ENCODE data around the gene KIAA0825.

Gene KIAA0825

DNA sequence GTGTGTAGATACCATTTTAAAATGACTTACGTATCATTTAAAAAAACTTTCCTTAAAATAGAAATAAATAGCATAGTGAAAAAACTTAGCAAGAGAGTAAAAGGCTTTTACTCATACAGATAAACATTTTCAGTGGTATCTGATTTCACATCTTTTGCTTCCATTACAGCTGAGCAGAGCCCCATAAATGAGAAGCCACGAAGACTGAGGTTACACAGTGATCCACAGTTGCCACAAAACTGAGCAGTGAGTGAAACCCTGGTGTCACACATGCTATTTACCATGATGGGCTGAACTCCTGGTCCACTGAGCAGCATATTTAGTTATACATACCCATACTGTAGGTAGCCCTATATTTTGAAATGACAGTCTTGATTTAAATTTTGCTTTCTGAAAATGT lies 401.2 kb downstream of the KIAA0825 start:
- peaks cover 0 to 7% (median 0%) of the 10 kb centered on the region in 5 donors for H3K4me1 ChIP-seq (ENCODE audit: control insufficient read depth in 5 of 5, insufficient read depth in 5 of 5, low read length in 5 of 5)
- H3K9me3 ChIP-seq (ENCODE audit: control insufficient read depth in 5 of 5, low read length in 5 of 5) = no peaks in the 10 kb centered on the region
- no peak overlapping the region for H3K4me3 ChIP-seq (ENCODE audit: low read depth in 1 of 5, low read length in 5 of 5)

GRCh38 chr5:94212476-94212875 lies 405.9 kb downstream of the KIAA0825 start:
- Histone ChIP-seq H3K27ac (ENCODE audit: low read depth, low read length) (no peak overlapping the region), H3K4me3 (ENCODE audit: low read depth in 1 of 5, low read length in 5 of 5) (no peak overlapping the region)

More for the DNA sequence above, 401.2 kb downstream of the KIAA0825 start:
- Histone ChIP-seq H3K36me3 (ENCODE audit: control insufficient read depth in 5 of 5, insufficient read depth in 5 of 5, low read length in 5 of 5) (peaks cover 0 to 3% (median 0%) of the 10 kb centered on the region in 5 donors), H3K9ac (ENCODE audit: low read length in 5 of 5) (no peak overlapping the region), H3K27ac (ENCODE audit: low read depth, low read length) (no peak overlapping the region), H3K27me3 (ENCODE audit: control insufficient read depth in 5 of 5, insufficient read depth in 4 of 5, low read length in 5 of 5) (no peaks in the 10 kb centered on the region)

DNA sequence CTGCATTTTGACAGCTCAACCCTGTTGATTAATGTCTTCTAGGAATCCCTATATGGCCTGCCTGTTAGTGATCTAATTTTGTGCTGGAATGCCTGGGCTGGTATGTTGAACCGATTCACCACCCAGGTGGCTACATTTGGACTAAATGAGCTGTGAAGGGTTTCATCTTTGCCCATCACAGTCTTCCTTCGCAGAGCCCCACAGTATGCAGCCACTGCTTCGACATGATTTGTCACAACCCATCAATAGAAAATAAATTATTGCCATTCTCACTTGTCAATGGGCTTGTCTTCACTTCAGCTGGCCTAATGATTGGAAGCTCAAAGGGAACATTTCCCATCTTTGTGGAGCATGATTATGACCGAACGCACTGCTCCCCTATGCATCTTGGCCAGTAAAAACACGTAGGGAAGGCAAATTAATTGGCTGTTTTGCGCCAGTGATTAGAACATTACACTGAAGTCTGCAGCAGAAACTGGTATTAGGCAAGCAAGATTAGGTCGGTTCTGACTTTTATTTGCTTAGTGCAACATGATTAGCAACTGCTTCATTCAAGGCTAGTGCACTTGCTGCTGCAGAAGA lies 408.5 kb downstream of the KIAA0825 start:
- no peak overlapping the region for H3K27ac ChIP-seq (ENCODE audit: low read depth, low read length)
- H3K36me3 ChIP-seq (ENCODE audit: control insufficient read depth in 5 of 5, insufficient read depth in 5 of 5, low read length in 5 of 5) = no peaks in the 10 kb centered on the region
- H3K4me1 ChIP-seq (ENCODE audit: control insufficient read depth in 5 of 5, insufficient read depth in 5 of 5, low read length in 5 of 5) = no peaks in the 10 kb centered on the region
- no peak overlapping the region for H3K4me3 ChIP-seq (ENCODE audit: low read depth in 1 of 5, low read length in 5 of 5)
- H3K9me3 ChIP-seq (ENCODE audit: control insufficient read depth in 5 of 5, low read length in 5 of 5) = no peaks in the 10 kb centered on the region
- no peaks in the 10 kb centered on the region for H3K27me3 ChIP-seq (ENCODE audit: control insufficient read depth in 5 of 5, insufficient read depth in 4 of 5, low read length in 5 of 5)
- H3K9ac ChIP-seq (ENCODE audit: low read length in 5 of 5) = no peak overlapping the region

More at GRCh38 chr5:94212476-94212875, 405.9 kb downstream of the KIAA0825 start:
- no peaks in the 10 kb centered on the region for H3K27me3 ChIP-seq (ENCODE audit: control insufficient read depth in 5 of 5, insufficient read depth in 4 of 5, low read length in 5 of 5)
- no peak overlapping the region for H3K9ac ChIP-seq (ENCODE audit: low read length in 5 of 5)
- no peaks in the 10 kb centered on the region for H3K9me3 ChIP-seq (ENCODE audit: control insufficient read depth in 5 of 5, low read length in 5 of 5)
- no peaks in the 10 kb centered on the region for H3K4me1 ChIP-seq (ENCODE audit: control insufficient read depth in 5 of 5, insufficient read depth in 5 of 5, low read length in 5 of 5)
- peaks cover 0 to 3% (median 0%) of the 10 kb centered on the region in 5 donors for H3K36me3 ChIP-seq (ENCODE audit: control insufficient read depth in 5 of 5, insufficient read depth in 5 of 5, low read length in 5 of 5)

DNA sequence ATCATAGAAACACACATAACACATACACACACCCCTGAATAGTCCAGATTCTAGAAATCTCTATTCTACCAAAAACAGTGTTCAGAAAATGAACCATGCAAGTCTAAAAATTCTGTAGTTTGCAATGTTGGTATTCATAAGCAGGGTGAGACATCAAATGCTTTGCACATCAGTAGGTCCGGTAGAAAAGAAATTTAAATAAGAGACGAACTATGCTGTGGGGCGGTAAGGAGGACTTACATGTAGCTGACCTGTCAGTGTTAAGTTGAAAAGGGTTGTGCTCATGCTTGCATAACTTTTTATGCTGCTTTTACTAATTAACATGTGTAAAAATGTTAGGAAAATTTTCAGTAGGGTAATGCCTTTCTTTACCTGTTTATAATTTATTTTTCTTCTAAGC lies 409.1 kb downstream of the KIAA0825 start:
- H3K9me3 ChIP-seq (ENCODE audit: control insufficient read depth in 5 of 5, low read length in 5 of 5) = no peaks in the 10 kb centered on the region
- no peaks in the 10 kb centered on the region for H3K4me1 ChIP-seq (ENCODE audit: control insufficient read depth in 5 of 5, insufficient read depth in 5 of 5, low read length in 5 of 5)
- H3K9ac ChIP-seq (ENCODE audit: low read length in 5 of 5) = no peak overlapping the region
- H3K36me3 ChIP-seq (ENCODE audit: control insufficient read depth in 5 of 5, insufficient read depth in 5 of 5, low read length in 5 of 5) = no peaks in the 10 kb centered on the region
- no peaks in the 10 kb centered on the region for H3K27me3 ChIP-seq (ENCODE audit: control insufficient read depth in 5 of 5, insufficient read depth in 4 of 5, low read length in 5 of 5)
- no peak overlapping the region for H3K4me3 ChIP-seq (ENCODE audit: low read depth in 1 of 5, low read length in 5 of 5)
- no peak overlapping the region for H3K27ac ChIP-seq (ENCODE audit: low read depth, low read length)

DNA sequence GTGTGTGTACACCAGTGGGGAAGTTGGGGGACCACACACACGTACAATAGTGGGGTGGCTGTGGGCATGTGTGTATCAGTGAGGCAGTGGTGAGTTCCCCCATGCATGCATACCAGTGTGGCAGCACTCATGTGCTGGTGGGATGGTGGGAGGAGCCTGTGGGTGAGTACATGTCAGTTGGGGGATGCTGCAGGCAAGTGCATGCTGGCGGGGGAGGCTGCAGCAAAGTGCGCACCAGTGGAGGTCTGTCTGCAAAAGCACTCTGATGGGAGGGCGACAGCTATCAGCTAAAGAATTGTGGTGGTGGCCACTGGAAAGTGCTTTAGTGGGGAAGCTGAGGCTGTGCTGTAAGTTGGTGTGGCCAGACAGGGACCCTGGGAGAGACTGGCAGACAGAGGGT lies 418.8 kb downstream of the KIAA0825 start:
- peaks cover 0 to 9% (median 0%) of the 10 kb centered on the region in 5 donors for H3K4me1 ChIP-seq (ENCODE audit: control insufficient read depth in 5 of 5, insufficient read depth in 5 of 5, low read length in 5 of 5)
- H3K9ac ChIP-seq (ENCODE audit: low read length in 5 of 5) = no peak overlapping the region
- no peaks in the 10 kb centered on the region for H3K36me3 ChIP-seq (ENCODE audit: control insufficient read depth in 5 of 5, insufficient read depth in 5 of 5, low read length in 5 of 5)
- H3K27ac ChIP-seq (ENCODE audit: low read depth, low read length) = no peak overlapping the region
- H3K9me3 ChIP-seq (ENCODE audit: control insufficient read depth in 5 of 5, low read length in 5 of 5) = no peaks in the 10 kb centered on the region
- no peak overlapping the region for H3K4me3 ChIP-seq (ENCODE audit: low read depth in 1 of 5, low read length in 5 of 5)
- no peaks in the 10 kb centered on the region for H3K27me3 ChIP-seq (ENCODE audit: control insufficient read depth in 5 of 5, insufficient read depth in 4 of 5, low read length in 5 of 5)

GRCh38 chr5:94197970-94198369 lies 420.4 kb downstream of the KIAA0825 start:
- Histone ChIP-seq H3K4me3 (ENCODE audit: low read depth in 1 of 5, low read length in 5 of 5) (no peak overlapping the region), H3K9me3 (ENCODE audit: control insufficient read depth in 5 of 5, low read length in 5 of 5) (no peaks in the 10 kb centered on the region), H3K27ac (ENCODE audit: low read depth, low read length) (no peak overlapping the region), H3K27me3 (ENCODE audit: control insufficient read depth in 5 of 5, insufficient read depth in 4 of 5, low read length in 5 of 5) (no peaks in the 10 kb centered on the region), H3K9ac (ENCODE audit: low read length in 5 of 5) (no peak overlapping the region), H3K36me3 (ENCODE audit: control insufficient read depth in 5 of 5, insufficient read depth in 5 of 5, low read length in 5 of 5) (no peaks in the 10 kb centered on the region), H3K4me1 (ENCODE audit: control insufficient read depth in 5 of 5, insufficient read depth in 5 of 5, low read length in 5 of 5) (peaks cover 0 to 11% (median 0%) of the 10 kb centered on the region in 5 donors)

DNA sequence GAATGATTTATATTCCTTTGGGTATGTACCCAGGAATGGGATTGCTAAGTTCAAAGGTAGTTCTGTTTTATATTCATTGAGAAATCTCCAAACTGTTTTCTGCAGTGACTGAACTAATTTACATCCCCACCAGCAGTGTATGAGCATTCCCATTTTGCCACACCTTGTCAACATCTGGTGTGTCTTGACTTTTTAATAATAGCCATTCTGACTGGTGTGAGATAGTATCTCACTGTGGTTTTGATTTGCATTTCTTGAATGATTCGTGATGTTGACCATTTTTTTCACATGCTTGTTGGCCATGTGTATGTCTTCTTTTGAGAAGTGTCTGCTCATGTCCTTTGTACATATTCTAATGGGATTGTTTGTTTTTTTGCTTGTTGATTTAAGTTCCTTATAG lies 421.5 kb downstream of the KIAA0825 start:
- Histone ChIP-seq H3K36me3 (ENCODE audit: control insufficient read depth in 5 of 5, insufficient read depth in 5 of 5, low read length in 5 of 5) (no peaks in the 10 kb centered on the region), H3K4me1 (ENCODE audit: control insufficient read depth in 5 of 5, insufficient read depth in 5 of 5, low read length in 5 of 5) (peaks cover 0 to 11% (median 0%) of the 10 kb centered on the region in 5 donors), H3K27ac (ENCODE audit: low read depth, low read length) (no peak overlapping the region), H3K9ac (ENCODE audit: low read length in 5 of 5) (no peak overlapping the region), H3K9me3 (ENCODE audit: control insufficient read depth in 5 of 5, low read length in 5 of 5) (no peaks in the 10 kb centered on the region), H3K27me3 (ENCODE audit: control insufficient read depth in 5 of 5, insufficient read depth in 4 of 5, low read length in 5 of 5) (no peaks in the 10 kb centered on the region), H3K4me3 (ENCODE audit: low read depth in 1 of 5, low read length in 5 of 5) (no peak overlapping the region)

DNA sequence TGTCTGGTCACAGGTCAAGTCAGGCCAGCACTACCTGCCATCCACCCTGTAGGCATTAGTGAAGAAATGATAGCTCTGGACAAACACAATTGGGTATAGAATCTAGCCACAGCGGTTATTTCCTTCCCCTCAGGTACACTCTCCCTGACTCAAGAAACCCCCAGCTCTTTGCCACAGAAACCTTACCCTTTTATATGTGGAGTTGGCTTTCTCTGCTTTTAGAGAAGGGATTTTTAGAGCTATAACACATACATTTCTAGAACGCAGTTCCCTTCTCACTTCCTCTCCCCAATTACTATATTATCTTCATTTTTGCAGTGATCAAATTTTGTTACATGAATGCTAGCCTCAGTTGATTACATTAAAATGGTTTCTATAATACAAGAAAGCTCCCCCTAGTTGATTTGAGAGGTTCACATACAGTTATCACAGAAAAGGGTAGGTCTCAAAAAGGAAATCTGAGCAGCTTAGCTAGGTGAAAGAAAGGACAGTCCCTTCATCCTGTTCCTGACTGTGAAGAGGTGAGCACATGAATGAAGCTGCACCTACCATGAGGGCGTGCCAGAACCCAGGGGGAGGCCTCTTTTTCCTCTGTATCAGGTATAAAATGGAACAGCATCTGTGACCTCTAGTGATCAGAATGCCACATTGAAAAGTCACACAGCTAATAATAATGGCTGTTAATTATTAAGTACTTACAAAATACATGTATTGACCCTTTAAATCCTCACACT lies 425.6 kb downstream of the KIAA0825 start:
- H3K36me3 ChIP-seq (ENCODE audit: control insufficient read depth in 5 of 5, insufficient read depth in 5 of 5, low read length in 5 of 5) = no peaks in the 10 kb centered on the region
- H3K9ac ChIP-seq (ENCODE audit: low read length in 5 of 5) = no peak overlapping the region
- H3K4me1 ChIP-seq (ENCODE audit: control insufficient read depth in 5 of 5, insufficient read depth in 5 of 5, low read length in 5 of 5) = peaks cover 0 to 11% (median 0%) of the 10 kb centered on the region in 5 donors
- H3K9me3 ChIP-seq (ENCODE audit: control insufficient read depth in 5 of 5, low read length in 5 of 5) = peaks cover 0 to 5% (median 0%) of the 10 kb centered on the region in 5 donors
- H3K4me3 ChIP-seq (ENCODE audit: low read depth in 1 of 5, low read length in 5 of 5) = no peak overlapping the region
- H3K27ac ChIP-seq (ENCODE audit: low read depth, low read length) = no peak overlapping the region
- no peaks in the 10 kb centered on the region for H3K27me3 ChIP-seq (ENCODE audit: control insufficient read depth in 5 of 5, insufficient read depth in 4 of 5, low read length in 5 of 5)

DNA sequence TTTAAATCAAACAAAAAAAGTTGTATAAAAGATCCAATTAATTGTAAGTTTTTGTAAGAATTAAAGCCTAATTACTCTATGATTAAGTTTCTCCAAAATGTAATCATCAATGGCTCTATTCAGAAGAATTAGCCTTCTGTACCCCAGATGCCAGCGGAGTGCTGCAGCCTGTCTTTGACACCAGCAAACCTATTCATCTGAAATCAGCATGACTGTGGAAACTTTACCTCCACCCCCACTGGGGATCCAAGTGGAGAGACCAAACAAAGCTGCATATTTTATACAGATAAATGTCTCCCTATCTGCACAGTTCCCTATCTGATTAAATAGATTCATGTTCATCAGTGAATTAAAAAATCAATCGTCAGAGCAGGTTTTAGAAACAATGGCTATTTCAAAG lies 426.8 kb downstream of the KIAA0825 start:
- H3K4me3 ChIP-seq (ENCODE audit: low read depth in 1 of 5, low read length in 5 of 5) = no peak overlapping the region
- H3K27ac ChIP-seq (ENCODE audit: low read depth, low read length) = no peak overlapping the region
- peaks cover 0 to 5% (median 0%) of the 10 kb centered on the region in 5 donors for H3K9me3 ChIP-seq (ENCODE audit: control insufficient read depth in 5 of 5, low read length in 5 of 5)
- H3K4me1 ChIP-seq (ENCODE audit: control insufficient read depth in 5 of 5, insufficient read depth in 5 of 5, low read length in 5 of 5) = peaks cover 0 to 11% (median 0%) of the 10 kb centered on the region in 5 donors
- H3K9ac ChIP-seq (ENCODE audit: low read length in 5 of 5) = no peak overlapping the region
- H3K36me3 ChIP-seq (ENCODE audit: control insufficient read depth in 5 of 5, insufficient read depth in 5 of 5, low read length in 5 of 5) = no peaks in the 10 kb centered on the region
- H3K27me3 ChIP-seq (ENCODE audit: control insufficient read depth in 5 of 5, insufficient read depth in 4 of 5, low read length in 5 of 5) = no peaks in the 10 kb centered on the region

DNA sequence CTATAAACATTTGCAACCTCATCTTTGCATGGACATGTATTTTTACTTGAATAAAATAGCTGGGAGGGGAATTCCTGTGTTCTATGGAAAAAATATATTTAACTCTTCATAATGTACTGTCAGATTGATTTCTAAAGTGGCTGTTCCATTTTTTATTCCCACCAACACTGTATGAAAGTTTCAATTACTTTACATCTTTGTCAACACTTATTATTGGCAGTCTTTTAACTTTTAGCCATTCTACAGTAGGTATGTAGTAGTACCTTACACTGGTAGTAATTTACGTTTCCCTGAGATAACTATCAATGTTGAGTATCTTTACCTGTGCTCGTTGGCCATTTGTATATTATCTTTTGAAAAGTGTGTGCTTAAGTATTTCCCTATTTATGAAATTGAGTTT lies 429.7 kb downstream of the KIAA0825 start:
- Histone ChIP-seq H3K27me3 (ENCODE audit: control insufficient read depth in 5 of 5, insufficient read depth in 4 of 5, low read length in 5 of 5) (no peaks in the 10 kb centered on the region), H3K9me3 (ENCODE audit: control insufficient read depth in 5 of 5, low read length in 5 of 5) (peaks cover 0 to 5% (median 0%) of the 10 kb centered on the region in 5 donors), H3K27ac (ENCODE audit: low read depth, low read length) (no peak overlapping the region), H3K4me3 (ENCODE audit: low read depth in 1 of 5, low read length in 5 of 5) (no peak overlapping the region), H3K36me3 (ENCODE audit: control insufficient read depth in 5 of 5, insufficient read depth in 5 of 5, low read length in 5 of 5) (no peaks in the 10 kb centered on the region), H3K4me1 (ENCODE audit: control insufficient read depth in 5 of 5, insufficient read depth in 5 of 5, low read length in 5 of 5) (no peaks in the 10 kb centered on the region), H3K9ac (ENCODE audit: low read length in 5 of 5) (no peak overlapping the region)
